ENCODE results near the gene TBX19.

DNA sequence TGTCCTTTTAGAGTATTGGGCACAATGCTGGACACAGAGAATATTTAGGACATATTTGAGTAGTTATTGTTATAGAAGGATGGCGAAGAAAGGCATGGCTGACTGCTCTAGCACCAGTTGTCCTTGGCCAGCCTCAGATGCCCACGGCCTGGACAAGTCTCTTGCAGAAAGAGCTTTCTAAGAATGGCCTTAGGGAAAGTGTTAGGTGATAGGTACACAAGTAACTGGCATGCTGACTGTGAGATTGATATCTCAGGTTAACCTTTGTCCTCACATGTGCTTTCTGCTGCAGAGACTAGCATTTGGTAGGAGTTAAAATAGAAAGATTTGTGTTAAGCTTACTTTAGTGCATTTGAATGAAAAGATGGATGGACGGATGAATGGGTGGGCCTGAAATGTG is 44.7 kb upstream of the TBX19 start:
- TF ChIP-seq, protein P1, sequence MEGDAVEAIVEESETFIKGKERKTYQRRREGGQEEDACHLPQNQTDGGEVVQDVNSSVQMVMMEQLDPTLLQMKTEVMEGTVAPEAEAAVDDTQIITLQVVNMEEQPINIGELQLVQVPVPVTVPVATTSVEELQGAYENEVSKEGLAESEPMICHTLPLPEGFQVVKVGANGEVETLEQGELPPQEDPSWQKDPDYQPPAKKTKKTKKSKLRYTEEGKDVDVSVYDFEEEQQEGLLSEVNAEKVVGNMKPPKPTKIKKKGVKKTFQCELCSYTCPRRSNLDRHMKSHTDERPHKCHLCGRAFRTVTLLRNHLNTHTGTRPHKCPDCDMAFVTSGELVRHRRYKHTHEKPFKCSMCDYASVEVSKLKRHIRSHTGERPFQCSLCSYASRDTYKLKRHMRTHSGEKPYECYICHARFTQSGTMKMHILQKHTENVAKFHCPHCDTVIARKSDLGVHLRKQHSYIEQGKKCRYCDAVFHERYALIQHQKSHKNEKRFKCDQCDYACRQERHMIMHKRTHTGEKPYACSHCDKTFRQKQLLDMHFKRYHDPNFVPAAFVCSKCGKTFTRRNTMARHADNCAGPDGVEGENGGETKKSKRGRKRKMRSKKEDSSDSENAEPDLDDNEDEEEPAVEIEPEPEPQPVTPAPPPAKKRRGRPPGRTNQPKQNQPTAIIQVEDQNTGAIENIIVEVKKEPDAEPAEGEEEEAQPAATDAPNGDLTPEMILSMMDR (conservative IDR thresholded peaks at IDR 0.05; ENCODE audit: low read length): no peak
- TF ChIP-seq EZH2phosphoT487 (IDR thresholded peaks at IDR 0.05; ENCODE audit: borderline replicate concordance, low read depth, low read length): no peak
